IPS-NIHi7 (cell line): ENCODE results near the gene ROR1.

Experiments used
- DNase-seq: peaks from one replicate; pipeline ENCODE4 v3.0.0; 2012; ENCODE audit warnings: mixed read lengths; ENCODE audit errors: extremely low spot score

ROR1 gene

DNA sequence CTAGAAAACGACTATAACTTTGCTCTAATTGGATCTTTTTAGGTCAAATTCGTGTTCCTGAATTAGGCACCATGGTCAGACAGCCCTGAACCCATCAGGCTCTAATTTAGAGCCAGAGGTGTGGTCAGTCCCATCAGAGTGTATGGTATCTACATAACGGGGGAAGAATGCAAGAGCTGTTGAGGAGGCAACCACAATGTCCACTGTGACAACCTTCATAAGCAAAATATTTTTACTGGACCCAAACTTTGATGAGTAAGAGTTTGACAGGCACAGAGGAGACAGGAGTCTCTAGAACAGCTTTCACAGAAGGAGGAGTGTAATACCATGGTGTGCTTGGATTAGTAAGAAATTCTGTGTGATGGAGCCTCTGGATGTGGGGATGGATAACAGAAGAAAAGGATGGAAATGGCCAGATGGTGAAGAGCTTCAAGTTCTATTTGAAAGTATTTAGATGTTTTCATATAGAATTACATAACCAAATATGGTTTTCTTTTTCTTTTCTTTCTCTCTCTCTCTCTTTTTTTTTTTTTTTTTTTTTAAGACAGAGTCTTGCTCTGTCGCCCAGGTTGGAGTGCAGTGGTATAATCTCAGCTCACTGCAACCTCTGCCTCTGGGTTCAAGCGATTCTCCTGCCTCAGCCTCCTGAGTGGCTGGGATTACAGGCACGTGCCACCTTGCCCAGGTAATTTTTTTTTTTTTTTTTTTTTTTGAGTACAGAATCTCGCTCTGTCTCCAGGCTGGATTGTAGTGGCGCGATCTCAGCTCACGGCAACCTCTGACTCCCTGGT lies 454.5 kb downstream of the ROR1 start:
- DNase-seq: no peak

DNA sequence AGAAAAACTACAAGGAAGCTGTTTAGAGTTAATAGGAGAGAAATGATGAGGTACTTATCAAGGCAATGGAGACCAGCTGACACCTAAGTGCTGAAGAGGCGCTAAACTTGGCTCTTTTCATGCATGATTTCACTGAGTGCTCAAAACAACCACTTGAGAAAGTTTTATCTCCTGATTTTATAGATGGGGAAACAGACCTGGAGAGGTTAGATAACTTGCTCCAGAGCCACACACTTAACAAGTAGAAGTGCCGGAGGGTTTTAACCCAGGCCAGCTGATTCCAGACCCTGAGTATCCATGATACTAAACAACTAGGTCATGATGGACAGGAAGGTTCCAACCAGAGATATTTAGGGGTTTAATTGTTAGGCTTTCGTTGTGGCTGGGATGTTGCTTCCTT lies 455.5 kb downstream of the ROR1 start:
- DNase-seq: no peak
